H1 (cell line): ENCODE measurements around the gene CD58. TPM values are rescaled to one million over a fixed set of nuclear protein-coding genes. Genes with fewer than 3 reads are reported as not detected.

Experiments
- CTCF ChIA-PET: fragments of 300-600 bp; sonication (Branson Sonifier 250); formaldehyde crosslinking; loops from one replicate; lab custom pipeline; 2021; ENCODE audit not compliant: partially characterized antibody; lab: Charles Lee
- POLR2A ChIA-PET: fragments of 300-600 bp; sonication (Branson Sonifier 250); formaldehyde crosslinking; loops from one replicate; lab custom pipeline; 2021; ENCODE audit warnings: inconsistent platforms; ENCODE audit not compliant: partially characterized antibody; lab: Charles Lee
- DNase-seq, 2 experiments: peaks; one replicate each; pipeline versions ENCODE4 v3.0.0 to v3.0.0-alpha.2; 2010 to 2022; ENCODE audit warnings: low spot score in 2 of 2, low read depth in 1 of 2, mixed read lengths in 1 of 2
- FAIRE-seq: peaks from 2 replicates; lab custom pipeline; 2011; peaks lifted over from hg19 to GRCh38; lab: Jason Lieb, UNC
- H2AFZ ChIP-seq: 2 replicates; pipeline ENCODE4 v1.8.1; 2012; ENCODE audit warnings: low read length, inconsistent platforms
- H2AK5ac ChIP-seq: 2 replicates; pipeline ENCODE4 v1.6.1; 2013; ENCODE audit warnings: low read depth, low read length
- H2BK120ac ChIP-seq: replicated peaks from 2 replicates; pipeline ENCODE3; 2013; ENCODE audit warnings: low read depth, low read length, inconsistent platforms
- H2BK12ac ChIP-seq: 2 replicates; pipeline ENCODE4 v1.6.1; 2013; ENCODE audit warnings: low read depth, low read length
- H2BK15ac ChIP-seq: 2 replicates; pipeline ENCODE4 v1.6.1; 2013; ENCODE audit warnings: low read length
- H2BK20ac ChIP-seq: 2 replicates; pipeline ENCODE4 v1.6.1; 2013; ENCODE audit warnings: low read length
- H2BK5ac ChIP-seq: 2 replicates; pipeline ENCODE4 v1.6.1; 2013; ENCODE audit warnings: low read depth, low read length
- H3K14ac ChIP-seq: 2 replicates; pipeline ENCODE4 v1.6.1; 2013; ENCODE audit warnings: inconsistent platforms; ENCODE audit not compliant: insufficient read length
- H3K18ac ChIP-seq: 2 replicates; pipeline ENCODE4 v1.6.1; 2013; ENCODE audit warnings: low read length; ENCODE audit errors: extremely low read depth
- H3K23ac ChIP-seq: 2 replicates; pipeline ENCODE4 v1.6.1; 2013; ENCODE audit warnings: inconsistent platforms; ENCODE audit not compliant: insufficient read length
- H3K23me2 ChIP-seq: 2 replicates; pipeline ENCODE4 v1.6.1; 2013; ENCODE audit warnings: low read depth, low read length
- H3K27ac ChIP-seq: 2 replicates; pipeline ENCODE4 v1.6.1; 2011; ENCODE audit warnings: low read depth, low read length, inconsistent platforms
- H3K27me3 ChIP-seq, 4 experiments: replicated peaks in 1 of 4; 1 replicate in 1 of 4; 2 replicates in 3 of 4; pipeline versions ENCODE4 v1.6.1 to v1.8.1; 2011 to 2013; ENCODE audit warnings: low read length in 3 of 4, mild to moderate bottlenecking in 3 of 4, inconsistent platforms in 2 of 4, mixed read lengths in 2 of 4, moderate library complexity in 1 of 4; ENCODE audit not compliant: control insufficient read depth in 3 of 4, insufficient read depth in 3 of 4; ENCODE audit errors: extremely low read depth in 1 of 4
- H3K36me3 ChIP-seq, 4 experiments: 2 replicates each; pipeline versions ENCODE4 v1.6.1 to v1.8.1; 2011 to 2013; ENCODE audit warnings: mild to moderate bottlenecking in 4 of 4, low read length in 3 of 4, moderate library complexity in 2 of 4, control low read depth in 1 of 4, inconsistent platforms in 1 of 4; ENCODE audit not compliant: insufficient read depth in 4 of 4, control insufficient read depth in 2 of 4
- H3K4ac ChIP-seq: replicated peaks from 2 replicates; pipeline ENCODE3; 2013; ENCODE audit warnings: low read length, low read depth, mixed read lengths, inconsistent platforms; ENCODE audit not compliant: insufficient read length
- H3K4me1 ChIP-seq, 4 experiments: replicated peaks in 1 of 4; 1 replicate in 1 of 4; 2 replicates in 3 of 4; pipeline versions ENCODE4 v1.6.1 to v1.8.1; 2011 to 2013; ENCODE audit warnings: low read length in 3 of 4, inconsistent platforms in 2 of 4, mixed read lengths in 1 of 4; ENCODE audit not compliant: insufficient read depth in 4 of 4, control insufficient read depth in 3 of 4
- H3K4me2 ChIP-seq, 2 experiments: 2 replicates each; pipeline versions ENCODE4 v1.6.1 to v1.8.1; 2011 to 2013; ENCODE audit warnings: low read depth in 2 of 2, low read length in 2 of 2, control low read depth in 1 of 2, inconsistent platforms in 1 of 2, mild to moderate bottlenecking in 1 of 2; ENCODE audit not compliant: insufficient read depth in 1 of 2
- H3K4me3 ChIP-seq, 4 experiments: fragments of 200-600, 300-600 bp in 1 of 4; sonication (generic), shearing (Covaris generic), sonication (Bioruptor Twin) in 1 of 4; 2 replicates each; pipeline versions ENCODE4 v1.5.1 to v1.8.1; 2011 to 2016; ENCODE audit warnings: low read length in 4 of 4, low read depth in 3 of 4, control low read depth in 2 of 4, inconsistent platforms in 2 of 4, mild to moderate bottlenecking in 2 of 4, mixed read lengths in 1 of 4, moderate library complexity in 1 of 4; ENCODE audit not compliant: insufficient read depth in 2 of 4; ENCODE audit errors: extremely low read depth in 1 of 4
- H3K56ac ChIP-seq: replicated peaks from 2 replicates; pipeline ENCODE3; 2013; ENCODE audit warnings: low read depth, mild to moderate bottlenecking, mixed read lengths, low read length, inconsistent platforms; ENCODE audit not compliant: insufficient read length
- H3K79me1 ChIP-seq: 2 replicates; pipeline ENCODE4 v1.6.1; 2013; ENCODE audit warnings: low read depth, low read length, control low read depth
- H3K79me2 ChIP-seq, 2 experiments: 2 replicates each; pipeline versions ENCODE4 v1.6.1 to v1.8.1; 2012 to 2013; ENCODE audit warnings: low read length in 2 of 2, mild to moderate bottlenecking in 2 of 2, inconsistent platforms in 1 of 2; ENCODE audit not compliant: insufficient read depth in 2 of 2, control insufficient read depth in 1 of 2
- H3K9ac ChIP-seq, 4 experiments: replicated peaks in 1 of 4; 1 replicate in 1 of 4; 2 replicates in 3 of 4; pipeline versions ENCODE4 v1.6.1 to v1.8.1; 2011 to 2013; ENCODE audit warnings: low read depth in 3 of 4, low read length in 3 of 4, control low read depth in 2 of 4, mild to moderate bottlenecking in 2 of 4, moderate library complexity in 2 of 4, inconsistent platforms in 1 of 4; ENCODE audit errors: extremely low read depth in 1 of 4
- H3K9me3 ChIP-seq, 2 experiments: 2 replicates each; pipeline versions ENCODE4 v1.6.1 to v1.8.1; 2012 to 2013; ENCODE audit warnings: mild to moderate bottlenecking in 2 of 2, moderate library complexity in 2 of 2, control low read depth in 1 of 2, inconsistent platforms in 1 of 2, low read depth in 1 of 2, low read length in 1 of 2, mixed read lengths in 1 of 2; ENCODE audit not compliant: insufficient read depth in 2 of 2
- H4K20me1 ChIP-seq, 2 experiments: replicated peaks in 1 of 2; 2 replicates each; pipeline versions ENCODE3 to v1.8.1; 2011 to 2013; ENCODE audit warnings: inconsistent platforms in 2 of 2, low read length in 2 of 2, mild to moderate bottlenecking in 1 of 2; ENCODE audit not compliant: insufficient read depth in 2 of 2, control insufficient read depth in 1 of 2
- H4K5ac ChIP-seq: 2 replicates; pipeline ENCODE4 v1.6.1; 2013; ENCODE audit warnings: low read length, low read depth, mixed read lengths, inconsistent platforms; ENCODE audit not compliant: insufficient read length
- H4K8ac ChIP-seq: 2 replicates; pipeline ENCODE4 v1.8.0; 2013; ENCODE audit warnings: mild to moderate bottlenecking, moderate library complexity, low read length, inconsistent platforms; ENCODE audit not compliant: insufficient read depth; ENCODE audit errors: extremely low read depth
- H4K91ac ChIP-seq: replicated peaks from 2 replicates; pipeline ENCODE3; 2013; ENCODE audit warnings: low read length, mixed read lengths, inconsistent platforms; ENCODE audit not compliant: insufficient read length
- ATF2 ChIP-seq: IDR thresholded peaks from 2 replicates; pipeline ENCODE4 v1.6.1; 2012; ENCODE audit warnings: low read length, inconsistent platforms
- BRCA1 ChIP-seq: IDR thresholded peaks from 2 replicates; pipeline ENCODE4 v1.6.1; 2012; ENCODE audit warnings: low read depth, low read length, improper control_type of control experiment
- CEBPB ChIP-seq: IDR thresholded peaks from 2 replicates; pipeline ENCODE4 v1.6.1; 2012; ENCODE audit warnings: low read depth, low read length
- CTCF ChIP-seq, 3 experiments: IDR thresholded peaks; 1 replicate in 2 of 3; 2 replicates in 1 of 3; pipeline versions ENCODE4 v1.5.1 to v1.6.1; 2011; ENCODE audit warnings: low read length in 3 of 3, mild to moderate bottlenecking in 3 of 3, inconsistent platforms in 2 of 3, low read depth in 1 of 3, moderate library complexity in 1 of 3; ENCODE audit not compliant: insufficient read depth in 1 of 3; ENCODE audit errors: control extremely low read depth in 1 of 3
- E2F6 ChIP-seq: IDR thresholded peaks from 2 replicates; pipeline ENCODE4 v1.6.1; 2012; ENCODE audit warnings: inconsistent platforms
- GABPA ChIP-seq: IDR thresholded peaks from 2 replicates; pipeline ENCODE4 v1.6.1; 2011; ENCODE audit warnings: mild to moderate bottlenecking, low read length, moderate library complexity, borderline replicate concordance; ENCODE audit not compliant: insufficient read depth
- NANOG ChIP-seq: IDR thresholded peaks from 2 replicates; pipeline ENCODE4 v1.6.1; 2011; ENCODE audit warnings: low read length, low read depth, mild to moderate bottlenecking, inconsistent platforms; ENCODE audit not compliant: insufficient read depth, poor library complexity, severe bottlenecking
- NRF1 ChIP-seq: IDR thresholded peaks from 2 replicates; pipeline ENCODE4 v1.6.1; 2011; ENCODE audit warnings: mild to moderate bottlenecking, low read depth, low read length, improper control_type of control experiment
- WGBS, 2 experiments: shearing (Covaris generic) in 1 of 2; methylation state at CpG; one replicate each; pipeline versions ENCODE4 v1.1.6 to v1.1.7; 2013 to 2015; ENCODE audit warnings: low lambda C conversion rate in 2 of 2, mixed read lengths in 2 of 2, inconsistent platforms in 1 of 2, low coverage in 1 of 2, missing lambda C conversion rate in 1 of 2; ENCODE audit not compliant: insufficient replicate concordance in 2 of 2, insufficient coverage in 1 of 2, insufficient read length in 1 of 2; ENCODE audit errors: extremely low coverage in 1 of 2, missing lambda C conversion rate in 1 of 2; 5-methylcytosine and 5-hydroxymethylcytosine counted together
- polyA plus RNA-seq, 7 experiments: library from polyadenylated mRNA; depleted of rRNA in 3 of 7; stranded (reverse) in 5 of 7; unstranded in 2 of 7; fragments of >200 nt in 5 of 7; fragments of 200-250 nt in 2 of 7; gene quantifications; 1 replicate in 5 of 7; 2 replicates in 1 of 7; 4 replicates in 1 of 7; pipeline versions ENCODE4 v1.2.1 to v1.2.3, GENCODE V29; 2011 to 2013; ENCODE audit warnings: missing spikeins in 2 of 7, mixed read lengths in 2 of 7
- total RNA-seq: library from RNA; stranded (reverse); fragmentation: NEBNext Ultra II Directional; extraction: Animal tissue kit (Norgen Biotek cat#: 25700); gene quantifications from 2 replicates; pipeline ENCODE4 v1.2.1, GENCODE V29; 2021

CD58 gene
- total and polyA plus RNA-seq, 2 of the 8 experiments (the other 6 are each of a cell fraction or from before 2014, with no cell fraction given), result 5.3 to 5.5 TPM

GRCh38 chr1:116502671-116503314 is 68.0 kb downstream of the CD58 start:
- H3K56ac ChIP-seq, result no peak overlapping the region
- H2BK15ac ChIP-seq, result no peak overlapping the region
- H3K23ac ChIP-seq, result no peak overlapping the region
- no peaks in the 10 kb centered on the region for H3K36me3 ChIP-seq
- ChIA-PET POLR2A (no interaction called here), CTCF (interaction anchor here (0.6 to 7.2 kb wide), 3 partner anchors 17 to 364 kb away, joined by 4 to 116 read pairs (median 5); no protein-coding TSS in a partner anchor)
- H3K27me3 ChIP-seq, result no peaks in the 10 kb centered on the region
- H4K91ac ChIP-seq, result no peak overlapping the region
- H4K20me1 ChIP-seq, result no peaks in the 10 kb centered on the region
- no peaks in the 10 kb centered on the region for H3K79me2 ChIP-seq
- H3K23me2 ChIP-seq, result no peaks in the 10 kb centered on the region
- FAIRE-seq, result no peak
- H3K14ac ChIP-seq, result no peak overlapping the region
- H4K8ac ChIP-seq, result no peak overlapping the region
- no peak overlapping the region for H2BK12ac ChIP-seq
- H3K4ac ChIP-seq, result no peak overlapping the region
- H4K5ac ChIP-seq, result no peak overlapping the region
- no peak overlapping the region for H3K9ac ChIP-seq
- H3K79me1 ChIP-seq, result no peaks in the 10 kb centered on the region
- no peak overlapping the region for H3K18ac ChIP-seq
- H3K27ac ChIP-seq, result no peak overlapping the region
- H2AFZ ChIP-seq, result no peak overlapping the region
- DNase-seq, result no peak
- H2AK5ac ChIP-seq, result no peak overlapping the region
- no peak overlapping the region for H3K4me3 ChIP-seq
- H2BK20ac ChIP-seq, result no peak overlapping the region
- no peak overlapping the region for H2BK5ac ChIP-seq
- no peak overlapping the region for H3K4me2 ChIP-seq
- TF ChIP-seq CEBPB (no peak), BRCA1 (no peak), GABPA (no peak), CTCF (IDR thresholded peaks at IDR 0.05; ENCODE audit: control extremely low read depth in 1 of 3, insufficient read depth in 1 of 3, low read depth in 1 of 3, low read length in 3 of 3) (no peak), ATF2 (no peak), NRF1 (no peak), NANOG (no peak), E2F6 (no peak)
- TF ChIP-seq, all 59 proteins: peak for 0
- Histone ChIP-seq H3K4me1 (no peaks in the 10 kb centered on the region), H2BK120ac (no peak overlapping the region), H3K9me3 (no peaks in the 10 kb centered on the region)
- WGBS, 2 experiments, result 73 to 100% methylated on average over 1 to 5 of the region's 5 CpGs
